GM19463 (cell line): Measurements from ENCODE around the gene NRL.
"Not testable (repeated sequence)": the region's sequence is repeated elsewhere in the genome, so short reads cannot be mapped to it uniquely, and the experiment has no call there.

Source experiments
- ATAC-seq: cut with Tn5 transposase; IDR thresholded peaks from one replicate; pipeline ENCODE4 v1.9.1; 2021; ENCODE audit warnings: mild to moderate bottlenecking, moderate library complexity; ENCODE audit not compliant: unreplicated experiment

Gene NRL

DNA sequence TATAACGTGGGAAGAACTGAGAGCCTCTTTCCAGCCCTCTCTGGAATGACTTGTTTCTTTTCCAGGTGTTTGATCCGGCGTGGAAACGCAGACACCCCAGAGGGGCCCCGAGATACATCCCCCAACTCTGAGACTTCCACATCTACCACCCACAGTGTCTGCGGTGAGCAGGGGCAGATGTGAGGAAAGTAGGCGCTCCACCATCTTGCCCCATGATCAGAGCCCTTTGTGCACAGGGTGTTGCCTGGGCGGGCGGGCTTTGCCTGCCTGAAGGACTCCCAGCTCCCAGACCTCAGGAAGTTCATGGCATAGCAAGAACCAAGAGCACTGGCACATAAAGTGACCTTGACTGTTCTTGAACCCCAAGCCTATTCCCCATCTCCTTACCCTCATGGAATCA, 60.1 kb downstream of the NRL start:
- ATAC-seq = no peak

DNA sequence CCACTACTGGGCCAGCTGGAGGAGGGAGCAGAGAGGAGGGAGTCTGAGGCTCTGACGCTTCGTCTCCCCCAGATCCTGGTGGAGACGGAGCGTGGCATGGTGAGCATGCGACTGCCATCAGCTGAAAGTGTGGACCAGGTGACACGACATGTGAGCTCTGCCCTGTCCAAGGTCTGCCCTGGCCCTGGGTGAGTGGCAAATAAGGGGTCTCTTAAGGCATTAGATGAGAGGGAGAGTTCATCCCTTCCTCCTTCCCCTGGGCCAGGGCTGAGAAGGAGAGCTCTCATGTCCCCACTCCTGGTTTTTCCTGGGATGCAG, 60.5 kb downstream of the NRL start:
- ATAC-seq = no peak

DNA sequence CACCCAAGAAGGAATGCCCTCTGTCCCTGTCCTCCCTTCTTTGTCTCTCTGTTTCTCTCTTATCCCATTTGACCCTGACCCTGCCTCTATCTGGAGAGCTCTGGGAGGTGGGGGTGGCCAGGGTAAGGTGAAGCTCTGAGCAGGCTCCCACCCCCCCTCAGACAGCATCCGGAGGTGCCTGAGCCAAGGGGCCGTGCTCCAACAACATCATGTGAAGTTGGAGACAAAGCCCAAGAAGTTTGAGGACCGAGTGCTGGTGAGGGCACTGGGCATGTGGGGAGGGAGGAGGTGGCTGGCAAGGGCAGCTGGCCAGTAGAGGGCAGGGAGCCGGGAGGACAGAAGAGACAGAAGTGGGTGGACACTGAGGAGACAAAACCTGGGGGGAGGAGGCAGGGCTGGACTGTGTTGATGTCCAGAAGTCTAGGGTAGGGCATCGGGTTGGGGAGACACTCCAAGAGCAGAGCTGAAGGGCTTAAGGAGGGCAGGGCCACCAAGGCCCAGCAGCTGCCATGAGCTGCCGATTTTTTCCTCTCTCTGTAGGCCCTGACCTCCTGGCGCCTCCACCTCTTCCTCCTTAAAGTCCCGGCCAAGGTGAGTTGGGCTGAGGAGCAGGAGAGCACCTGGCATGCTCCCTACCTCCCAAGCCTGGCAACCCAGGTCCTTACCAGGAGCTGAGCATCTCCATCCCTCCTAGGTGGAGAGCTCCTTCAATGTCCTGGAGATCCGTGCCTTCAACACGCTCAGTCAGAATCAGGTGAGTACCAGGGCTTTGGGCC, 61.0 kb downstream of the NRL start:
- ATAC-seq = no peak

DNA sequence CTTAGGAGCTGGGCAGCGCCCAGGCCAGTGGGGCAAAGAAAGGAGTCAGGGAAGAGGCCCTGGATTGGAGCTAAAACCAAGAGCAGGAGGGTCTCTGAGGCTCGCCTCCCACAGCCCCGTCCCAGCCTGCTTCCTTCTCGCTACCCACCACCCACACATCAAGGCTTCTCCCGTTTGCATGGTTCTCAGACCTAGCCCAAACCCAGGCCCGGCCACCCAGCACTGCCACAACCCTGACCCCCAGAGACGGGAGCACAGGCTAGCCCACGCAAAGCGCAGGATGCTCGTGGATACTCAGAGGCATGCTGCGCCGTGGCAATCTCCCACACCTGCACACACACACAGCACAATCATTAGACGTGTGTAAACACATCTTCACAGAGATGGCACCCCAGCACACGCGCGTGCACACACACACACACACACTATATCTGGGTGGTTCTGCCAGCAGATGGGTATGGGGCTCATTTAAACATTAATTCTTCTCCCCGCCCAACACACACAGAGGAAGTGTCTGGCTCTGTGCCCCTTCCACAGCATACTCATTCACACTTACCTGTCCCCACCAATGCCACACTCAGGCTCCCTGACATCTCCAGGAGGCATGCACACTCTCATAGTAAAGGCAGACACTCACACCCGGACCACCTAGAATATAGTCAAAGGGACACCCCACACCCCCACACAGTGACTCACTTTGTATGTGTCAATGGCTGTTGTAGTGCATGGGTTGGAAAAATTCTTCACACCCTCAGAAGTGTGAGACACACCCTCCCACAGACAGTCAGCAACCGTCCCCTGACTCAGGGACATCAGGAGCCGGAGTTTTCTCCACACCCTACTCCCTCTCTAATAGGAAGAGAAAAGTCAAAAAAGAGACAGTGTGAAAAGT, 61.8 kb downstream of the NRL start:
- ATAC-seq = no peak

DNA sequence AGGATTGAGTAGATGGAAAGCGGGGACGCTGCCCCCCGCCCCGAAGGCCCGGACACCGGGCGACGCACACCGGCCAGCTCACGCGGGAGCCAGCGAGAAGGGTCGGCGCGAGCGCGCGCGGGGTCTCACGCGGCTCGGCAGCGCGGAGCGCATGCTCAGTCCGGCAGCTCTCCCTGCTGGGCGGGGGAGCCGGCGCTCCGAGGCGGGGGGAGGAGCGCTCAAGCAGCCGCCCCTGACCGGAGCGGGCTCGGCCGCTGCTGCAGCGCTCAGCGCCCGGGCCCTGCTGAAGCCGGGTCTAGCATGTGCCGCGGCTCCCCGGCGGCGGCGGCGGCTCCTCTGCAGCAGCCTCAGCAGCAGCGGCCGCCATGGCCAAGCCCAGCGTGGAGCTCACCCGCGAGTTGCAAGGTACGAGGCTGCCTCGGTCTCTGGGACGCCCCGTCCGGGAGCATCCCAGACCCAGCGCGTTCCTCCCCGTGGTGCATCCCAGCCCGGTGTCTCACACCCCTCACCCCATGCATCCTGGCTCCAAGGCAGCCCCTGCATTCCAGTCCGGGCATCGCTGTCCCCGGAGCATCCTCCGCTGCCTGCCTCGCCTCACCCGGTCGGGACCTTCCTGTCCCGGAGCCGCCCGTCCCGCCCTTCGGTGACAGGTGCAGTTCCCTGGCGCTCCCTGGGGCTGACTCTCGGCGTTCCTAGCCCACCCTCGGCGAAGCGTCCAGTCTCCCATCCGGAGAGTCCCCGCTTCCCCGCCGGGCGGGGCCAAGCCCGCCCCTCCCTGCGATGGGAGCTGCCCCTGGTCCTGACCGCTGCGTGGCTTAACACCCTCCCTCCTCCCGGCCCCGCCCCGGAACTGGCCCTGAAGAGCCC, 62.7 kb downstream of the NRL start, which contains the start of gene CARMIL3:
Gene CARMIL3, plus strand, starts transcription at position 221 of the 867 bp plus-strand sequence. Its CDS starts 145 bp downstream, at position 366.
- peak; percentile 80 for ATAC-seq

DNA sequence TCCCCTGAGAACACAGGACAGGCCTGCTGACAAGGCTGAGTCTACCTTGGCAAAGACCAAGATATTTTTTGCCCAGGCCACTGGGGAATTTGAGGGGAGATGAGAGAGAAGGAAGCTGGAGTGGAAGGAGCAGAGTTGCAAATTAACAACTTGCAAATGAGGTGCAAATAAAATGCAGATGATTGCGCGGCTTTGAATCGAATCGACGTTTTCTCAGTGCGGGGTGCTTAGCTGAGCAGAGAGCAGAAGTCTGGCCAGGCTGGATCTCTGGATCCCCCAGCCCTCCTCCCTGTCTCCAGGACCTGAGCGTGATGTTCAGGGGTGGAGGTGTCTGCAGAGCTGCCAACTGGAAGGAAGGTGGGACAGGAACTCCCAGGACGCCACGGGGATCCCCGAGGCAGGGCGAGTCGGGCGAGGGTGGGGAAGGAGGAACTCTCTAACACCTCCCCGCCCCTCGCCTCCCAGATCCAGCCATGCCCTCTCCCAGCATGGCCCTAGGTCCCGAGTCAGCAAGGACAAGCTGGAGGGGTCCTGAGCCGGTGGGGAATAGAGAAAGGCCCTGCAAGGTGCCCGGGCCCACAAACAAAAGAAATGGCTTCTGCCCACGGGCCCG, 63.5 kb downstream of the NRL start:
- ATAC-seq = peak; percentile 19

DNA sequence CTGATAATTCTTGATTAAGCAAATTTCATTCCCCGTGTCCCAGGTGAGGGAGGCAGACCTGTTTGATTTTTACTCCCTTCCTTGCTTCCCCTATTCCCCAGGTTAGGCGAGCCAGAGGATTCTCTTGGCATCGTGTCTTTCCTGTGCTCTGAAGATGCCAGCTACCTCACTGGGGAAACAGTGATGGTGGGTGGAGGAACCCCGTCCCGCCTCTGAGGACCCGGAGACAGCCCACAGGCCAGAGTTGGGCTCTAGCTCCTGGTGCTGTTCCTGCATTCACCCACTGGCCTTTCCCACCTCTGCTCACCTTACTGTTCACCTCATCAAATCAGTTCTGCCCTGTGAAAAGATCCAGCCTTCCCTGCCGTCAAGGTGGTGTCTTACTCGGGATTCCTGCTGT, 64.0 kb downstream of the NRL start:
- ATAC-seq = not testable (repeated sequence)

DNA sequence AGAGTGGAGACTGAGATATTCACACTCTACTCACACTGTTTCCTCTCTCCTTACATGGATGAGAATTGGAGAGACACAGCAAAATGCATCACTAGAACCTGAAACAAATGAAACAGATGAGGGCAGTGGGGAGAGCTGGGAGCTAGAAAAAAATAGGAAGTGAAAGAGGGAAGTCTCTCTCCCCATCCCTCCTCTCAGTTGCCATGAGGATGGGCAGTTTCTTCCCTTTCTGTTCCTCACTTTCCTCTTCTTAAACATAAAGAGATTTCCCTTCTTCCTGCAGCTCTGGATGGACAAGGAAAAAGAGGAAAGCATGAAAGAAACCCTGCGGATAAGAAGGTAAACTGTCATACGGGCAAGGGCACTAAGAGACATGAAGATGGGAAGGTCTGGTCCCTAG, 65.7 kb downstream of the NRL start:
- not testable (repeated sequence) for ATAC-seq

DNA sequence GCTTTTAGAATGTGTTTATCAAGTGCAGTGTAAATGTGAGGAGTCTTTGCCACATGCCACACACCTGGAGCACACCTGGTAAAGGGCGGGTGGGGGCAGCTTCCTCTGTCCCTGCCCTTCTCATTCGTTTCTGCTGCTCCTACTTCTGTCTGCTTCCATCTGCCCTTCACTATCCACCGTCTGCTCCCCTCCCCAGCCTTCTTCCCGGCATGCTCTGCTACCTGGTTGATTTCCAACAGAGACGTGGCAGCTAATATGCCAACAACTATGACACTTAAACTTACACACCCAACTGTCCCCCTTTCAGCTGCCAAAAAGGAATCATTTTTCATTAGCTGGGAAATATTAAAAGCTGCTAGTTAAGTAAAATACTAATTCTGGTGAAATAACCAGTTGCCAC, 72.0 kb downstream of the NRL start:
- ATAC-seq = no peak

DNA sequence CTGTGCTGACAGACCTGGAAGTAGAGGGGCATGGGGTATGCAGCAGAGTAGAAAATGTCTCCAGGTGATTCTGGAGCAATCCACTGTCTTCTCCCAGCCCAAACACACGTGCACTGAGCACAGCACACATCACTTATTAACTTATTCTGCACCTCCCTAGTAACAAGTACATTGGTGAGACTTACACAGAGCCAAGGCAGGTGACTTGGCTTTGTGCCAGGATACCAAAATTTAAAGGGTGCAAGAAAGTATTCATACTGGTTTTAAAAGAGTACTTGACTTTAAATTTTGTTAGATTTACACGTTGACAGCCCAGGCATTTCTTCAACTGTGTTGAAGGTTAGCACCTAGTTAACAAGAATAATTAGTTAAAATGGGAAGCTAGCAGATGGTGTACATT, 74.1 kb downstream of the NRL start:
- ATAC-seq = no peak

DNA sequence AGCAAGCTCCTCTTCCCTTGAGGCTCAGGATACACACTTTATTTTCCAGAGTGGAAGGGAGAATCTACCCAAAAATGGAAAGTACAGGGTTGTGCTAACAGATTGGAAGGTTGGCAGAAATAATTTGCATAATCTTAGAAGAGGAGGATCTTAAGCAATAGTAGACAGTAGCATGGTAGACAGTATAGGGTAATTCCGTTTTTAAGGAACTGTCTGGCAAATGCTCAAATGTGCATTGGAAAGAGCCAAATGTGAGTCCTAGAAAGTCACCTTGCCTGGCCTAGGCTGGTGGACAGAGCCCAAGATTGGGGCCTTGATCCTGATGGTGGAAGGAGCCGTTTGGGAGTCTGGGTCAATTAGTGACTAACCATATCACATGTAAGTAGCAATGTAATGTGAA, 76.1 kb downstream of the NRL start:
- ATAC-seq = no peak

DNA sequence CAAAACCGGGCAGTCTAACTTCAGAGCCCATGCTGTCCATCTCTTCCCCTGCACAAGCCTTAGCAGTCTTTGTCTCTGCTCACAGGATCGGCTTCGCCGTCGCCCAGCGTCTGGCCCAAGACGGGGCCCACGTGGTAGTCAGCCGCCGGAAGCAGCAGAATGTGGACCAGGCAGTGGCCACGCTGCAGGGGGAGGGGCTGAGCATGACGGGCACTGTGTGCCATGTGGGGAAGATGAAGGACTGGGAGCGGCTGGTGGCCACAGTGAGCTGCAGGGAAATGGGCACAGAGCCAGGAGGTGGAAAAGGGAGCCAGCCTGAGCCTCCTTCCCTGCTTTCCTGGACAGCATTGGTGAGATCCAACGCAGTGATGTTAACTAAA, 77.1 kb downstream of the NRL start:
- ATAC-seq = no peak

DNA sequence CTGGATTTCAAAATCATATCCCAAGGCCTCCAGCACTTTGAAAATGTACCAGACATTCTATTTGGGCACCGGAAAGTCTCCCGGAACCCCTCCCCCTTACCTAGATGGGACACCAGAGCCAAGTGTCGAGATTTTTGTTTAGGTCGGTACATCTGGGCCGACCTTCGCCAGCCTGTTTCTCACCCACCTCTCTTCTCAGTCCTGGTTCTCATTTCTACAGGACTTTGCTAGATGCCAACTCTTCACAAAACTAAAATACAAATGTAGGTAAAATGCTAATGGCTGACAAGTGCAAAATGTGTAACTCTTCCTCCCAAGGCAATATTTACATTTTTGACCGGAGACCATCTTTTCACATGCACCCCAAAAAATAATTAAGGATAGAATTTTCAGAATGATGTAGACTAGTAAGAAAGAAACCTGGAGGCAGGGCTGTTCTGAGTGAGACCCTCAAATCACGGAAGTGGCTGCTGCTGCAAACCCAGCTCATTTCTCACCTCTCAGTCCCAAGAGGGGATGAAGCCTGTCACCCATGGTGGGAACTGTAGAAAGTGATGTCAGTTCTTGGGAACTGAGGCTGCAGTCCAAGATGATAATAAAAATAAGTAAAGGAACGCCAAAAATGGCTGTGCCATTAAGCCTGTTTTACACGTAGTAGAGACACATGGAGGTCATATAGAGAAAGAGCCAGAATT, 77.6 kb downstream of the NRL start:
- not testable (repeated sequence) for ATAC-seq

DNA sequence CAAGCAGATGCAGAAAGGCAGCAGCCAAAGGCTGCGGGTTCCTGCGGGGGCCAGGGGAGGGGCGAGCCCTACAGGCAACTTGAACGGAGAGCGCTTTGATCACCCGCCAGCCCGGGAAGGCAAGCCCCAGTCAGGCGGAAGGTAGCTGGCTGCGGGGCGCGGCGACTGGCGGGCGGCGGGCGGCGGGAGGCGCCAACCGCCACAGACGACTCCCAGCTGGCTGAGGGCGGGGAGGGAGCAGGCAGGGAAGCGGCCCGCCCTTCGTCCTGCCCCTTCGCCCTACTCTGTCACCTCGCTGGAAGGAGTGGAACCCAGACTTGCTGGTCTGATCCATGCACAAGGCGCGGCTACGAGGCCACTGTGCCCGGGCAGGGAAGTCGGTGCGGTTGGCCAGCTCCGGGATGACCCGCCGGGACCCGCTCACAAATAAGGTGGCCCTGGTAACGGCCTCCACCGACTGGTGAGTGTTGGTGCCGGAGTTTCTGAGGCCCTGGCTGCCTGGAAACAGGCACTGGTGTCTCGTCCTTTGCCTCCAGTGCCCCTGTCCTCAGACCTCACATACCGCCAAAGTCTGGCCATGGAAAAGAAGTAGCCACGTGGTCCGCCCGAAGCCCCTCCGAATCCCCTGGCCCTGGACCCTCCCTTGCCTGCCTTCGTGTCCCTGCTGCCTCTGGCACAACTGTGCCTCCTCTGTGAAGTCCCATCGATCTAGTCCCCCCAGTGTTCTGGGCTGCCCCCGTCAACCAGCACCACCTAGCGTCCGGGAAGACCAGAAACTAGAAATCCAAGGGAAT, 78.4 kb downstream of the NRL start:
- ATAC-seq = peak; percentile 85

DNA sequence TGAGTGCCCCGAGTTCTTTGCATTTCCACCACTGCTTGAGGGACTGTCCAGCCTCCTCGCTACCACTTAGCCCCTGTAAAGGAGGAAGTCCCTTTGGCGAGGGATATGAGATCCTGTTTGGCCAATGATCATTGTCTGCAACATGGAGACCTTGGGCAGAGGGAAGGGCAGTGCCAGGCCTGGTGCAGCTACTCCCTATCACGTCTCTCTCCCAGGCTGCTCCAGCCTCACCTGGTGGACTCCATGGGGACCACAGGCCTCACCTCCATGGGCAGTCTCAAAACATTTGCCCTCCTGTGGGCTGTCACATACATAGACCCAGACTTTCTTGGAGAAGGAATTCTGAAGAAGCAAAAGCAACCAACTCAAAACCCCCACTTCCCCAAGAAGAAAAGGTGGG, 79.0 kb downstream of the NRL start:
- ATAC-seq = peak; percentile 18

DNA sequence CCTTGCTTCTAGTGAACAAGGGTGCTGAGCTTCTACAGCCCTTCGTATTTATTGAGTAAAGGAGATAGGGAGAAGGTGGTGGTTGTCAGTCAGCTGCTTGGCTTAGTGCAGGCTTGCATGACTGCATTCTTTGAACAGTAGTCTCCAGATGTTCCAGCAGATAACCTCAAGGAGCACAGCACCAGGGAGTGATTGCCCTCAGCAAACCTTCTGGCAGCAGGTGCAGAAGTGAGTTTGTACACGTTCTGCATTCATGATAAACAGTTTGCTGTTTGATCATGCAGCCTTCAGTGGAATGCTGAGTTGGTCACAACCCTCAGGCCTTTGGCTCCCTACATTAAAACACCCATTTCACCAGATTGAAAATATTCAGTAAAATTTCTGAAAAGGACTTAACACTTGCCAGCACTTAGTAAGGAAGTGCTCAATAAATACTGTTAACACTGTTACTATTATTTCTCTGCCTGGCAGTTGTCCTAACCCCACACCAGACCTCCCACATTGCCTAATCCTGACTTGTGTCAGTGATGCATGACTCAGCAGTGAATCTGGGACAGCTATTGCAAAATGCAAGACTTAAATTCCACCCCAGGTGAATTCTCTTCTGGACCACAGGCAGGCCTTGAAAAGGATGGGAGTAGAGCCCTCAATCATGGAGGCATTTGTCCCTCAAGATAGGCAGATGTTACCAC, 81.9 kb downstream of the NRL start:
- no peak for ATAC-seq

DNA sequence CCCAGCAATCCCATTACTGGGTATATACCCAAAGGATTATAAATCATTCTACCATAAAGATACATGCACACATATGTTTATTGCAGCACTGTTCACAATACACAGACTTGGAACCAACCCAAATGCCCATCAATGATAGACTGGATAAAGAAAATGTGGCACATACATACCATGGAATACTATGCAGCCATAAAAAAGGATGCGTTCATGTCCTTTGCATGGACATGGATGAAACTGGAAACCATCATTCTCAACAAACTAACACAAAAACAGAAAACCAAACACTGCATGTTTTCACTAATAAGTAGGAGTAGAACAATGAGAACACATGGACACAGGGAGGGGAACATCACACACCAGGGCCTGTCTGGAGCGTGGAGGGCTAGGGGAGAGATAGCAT, 83.4 kb downstream of the NRL start:
- ATAC-seq = not testable (repeated sequence)

DNA sequence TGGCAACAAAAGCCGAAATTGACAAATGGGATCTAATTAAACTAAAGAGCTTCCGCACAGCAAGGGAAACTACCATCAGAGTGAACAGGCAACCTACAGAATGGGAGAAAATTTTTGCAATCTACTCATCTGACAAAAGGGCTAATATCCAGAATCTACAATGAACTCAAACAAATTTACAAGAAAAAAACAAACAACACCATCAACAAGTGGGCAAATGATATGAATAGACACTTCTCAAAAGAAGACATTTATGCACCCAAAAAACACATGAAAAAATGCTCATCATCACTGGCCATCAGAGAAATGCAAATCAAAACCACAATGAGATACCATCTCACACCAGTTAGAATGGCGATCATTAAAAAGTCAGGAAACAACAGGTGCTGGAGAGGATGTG, 85.1 kb downstream of the NRL start:
- not testable (repeated sequence) for ATAC-seq
